Activated CD8-positive, alpha-beta memory T cell treated with anti-CD3 and anti-CD28 coated beads for 36 hours (primary cell): Measurements from ENCODE around the gene MRPS26. TPM values are rescaled to one million over a fixed set of nuclear protein-coding genes. Genes with fewer than 3 reads are reported as not detected.

Source experiments
- CTCF ChIA-PET: fragments of 350-600 bp; sonication (Branson Sonifier 250); formaldehyde crosslinking; loops from one replicate; lab custom pipeline; 2021; ENCODE audit warnings: antibody characterized with exemption; lab: Charles Lee
- POLR2A ChIA-PET: fragments of 350-600 bp; sonication (Branson Sonifier 250); formaldehyde crosslinking; loops from one replicate; lab custom pipeline; 2021; ENCODE audit warnings: antibody characterized with exemption; lab: Charles Lee
- total RNA-seq, 2 experiments: library from RNA; stranded (reverse); gene quantifications; one replicate each; pipeline ENCODE4 v1.2.3, GENCODE V29; 2021

The MRPS26 gene
- total RNA-seq, 2 experiments from 2014 or later: 90.2 to 90.7 TPM

- CTCF ChIA-PET: no interaction called here
- POLR2A ChIA-PET: no interaction called here
Measured at GRCh38 chr20:3088031-3088430, 42.2 kb downstream of the MRPS26 start.

DNA sequence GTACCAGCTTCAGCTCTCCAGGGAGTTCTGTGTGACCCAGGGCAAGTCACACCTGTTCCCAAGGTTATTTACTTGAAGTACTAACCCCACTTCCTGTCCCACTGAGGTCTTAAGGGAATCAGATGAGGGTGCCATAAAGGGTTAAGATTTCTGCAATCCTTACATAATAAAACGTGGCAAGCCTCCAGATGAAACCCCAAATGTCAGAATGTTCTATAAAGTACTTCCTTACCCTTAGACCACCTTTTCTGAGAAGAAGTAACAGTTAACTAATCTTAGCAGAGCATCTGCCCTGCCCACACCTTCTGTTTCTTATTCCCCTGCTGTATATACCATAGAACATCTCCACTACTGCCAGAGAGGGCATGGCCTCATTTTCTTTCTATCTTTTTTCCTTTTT lies 44.7 kb downstream of the MRPS26 start:
- ChIA-PET CTCF (interaction anchor here (0.6 to 0.7 kb wide), 2 partner anchors 165 to 569 kb away, joined by 3 read pairs; no protein-coding TSS in a partner anchor), POLR2A (no interaction called here)

GRCh38 chr20:3092611-3093379 lies 46.9 kb downstream of the MRPS26 start:
- ChIA-PET POLR2A (interaction anchor here (0.7 to 1.0 kb wide), 2 partner anchors 9 to 24 kb away, joined by 3 to 4 read pairs; no protein-coding TSS in a partner anchor), CTCF (interaction anchor here (0.6 to 1.9 kb wide), 7 partner anchors 9 to 249 kb away, joined by 3 to 6 read pairs (median 4); partner anchors contain the start of gene OXT)

DNA sequence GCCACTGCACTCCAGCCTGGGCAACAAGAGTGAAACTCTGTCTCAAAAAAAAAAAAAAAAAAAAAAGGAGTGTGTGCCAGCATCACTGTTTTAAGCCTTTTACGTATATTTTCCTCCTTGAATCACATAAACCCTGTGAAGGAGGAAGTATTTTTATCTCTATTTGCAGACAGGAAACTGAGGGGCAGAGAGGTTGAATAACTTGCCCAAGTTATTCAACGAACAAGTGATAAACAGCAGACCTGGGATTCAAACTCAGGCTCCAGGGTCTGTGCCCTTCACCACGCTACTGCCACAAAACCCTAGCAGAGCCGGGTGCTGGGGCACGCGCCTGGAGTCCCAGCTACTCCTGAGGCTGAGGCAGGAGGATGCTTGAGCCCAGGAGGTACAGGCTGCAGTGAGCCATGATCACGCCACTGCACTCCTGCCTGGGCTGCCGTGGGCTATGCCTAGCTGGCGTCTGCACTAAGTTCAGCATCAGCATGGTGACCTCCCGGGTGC lies 48.1 kb downstream of the MRPS26 start:
- POLR2A ChIA-PET: interaction anchor here (0.5 to 0.6 kb wide), 2 partner anchors 235 to 407 kb away, joined by 3 to 4 read pairs; no protein-coding TSS in a partner anchor
- CTCF ChIA-PET: interaction anchor here (1.4 to 1.9 kb wide), 2 partner anchors 10 to 21 kb away, joined by 3 to 5 read pairs; no protein-coding TSS in a partner anchor

DNA sequence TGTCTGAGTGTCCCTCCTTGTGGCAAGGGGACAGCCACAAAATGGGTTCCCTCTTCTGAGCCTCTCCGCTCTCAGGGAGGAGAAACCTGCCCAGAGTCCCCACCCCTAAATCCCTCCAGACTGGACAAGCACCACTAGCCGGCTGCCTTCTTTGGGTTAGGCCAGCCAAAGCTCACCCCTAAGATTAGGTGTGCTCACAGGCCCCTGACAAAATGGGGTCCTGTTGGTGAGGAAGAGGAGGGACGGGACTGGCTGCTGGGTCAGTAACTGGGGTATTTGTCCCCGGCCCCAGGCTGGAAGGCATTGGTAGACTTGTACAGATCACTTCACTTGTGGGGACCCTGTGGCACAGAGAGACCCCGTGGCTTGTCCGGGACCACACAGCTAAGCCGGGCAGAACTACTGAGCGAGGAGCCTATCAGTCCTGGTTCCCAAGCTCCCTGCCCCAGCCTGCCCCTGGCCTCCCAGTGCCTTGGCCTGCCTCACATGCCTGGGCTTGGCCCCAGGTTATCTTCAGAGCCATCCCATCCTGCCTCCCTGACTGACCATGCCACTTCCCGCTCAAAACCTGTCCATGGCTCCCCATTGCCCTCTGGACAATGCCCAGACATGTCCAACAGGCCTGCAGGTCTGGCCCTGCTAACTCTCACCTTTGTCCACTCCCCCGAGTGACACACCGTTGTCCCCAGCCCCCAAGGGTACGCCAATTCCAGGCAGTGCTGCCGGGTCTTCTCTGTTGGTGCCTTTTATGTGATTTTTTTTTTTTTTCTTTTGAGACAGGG lies 49.2 kb downstream of the MRPS26 start:
- ChIA-PET POLR2A (interaction anchor here (0.5 kb wide), 1 partner anchor 15 kb away, joined by 4 read pairs; no protein-coding TSS in a partner anchor), CTCF (interaction anchor here (0.7 kb wide), 1 partner anchor 41 kb away, joined by 4 read pairs; no protein-coding TSS in a partner anchor)

Other genes with a start within 250 kb of the MRPS26 start
- 1 to 10 TPM; 1.6 to 1.7 TPM for gene CPXM1, start 245.4 kb upstream of the MRPS26 start, total RNA-seq
- not detected for gene C20orf141, start 231.1 kb upstream of the MRPS26 start, total RNA-seq
- gene TMEM239, start 229.7 kb upstream of the MRPS26 start, total RNA-seq: not detected
- gene PCED1A, start 205.4 kb upstream of the MRPS26 start, total RNA-seq: 10 to 100 TPM; 33.9 to 35.8 TPM
- 10 to 100 TPM; 44.7 to 45.0 TPM for gene VPS16, start 205.3 kb upstream of the MRPS26 start, total RNA-seq
- 10 to 100 TPM; 47.7 to 48.4 TPM for gene PTPRA, start 172.6 kb upstream of the MRPS26 start, total RNA-seq
- under 1 TPM; 0.75 to 0.99 TPM for gene GNRH2, start 2.4 kb upstream of the MRPS26 start, total RNA-seq
- gene OXT, start 25.6 kb downstream of the MRPS26 start, total RNA-seq: under 1 TPM in 1 of 2 experiments, not detected in 1; 0.46 TPM
- gene AVP, start 38.7 kb downstream of the MRPS26 start, total RNA-seq: not detected
- gene FASTKD5, start 113.8 kb downstream of the MRPS26 start, total RNA-seq: 10 to 100 TPM; 25.4 to 27.4 TPM
- 1 to 10 TPM; 4.8 TPM for gene UBOX5, start 113.8 kb downstream of the MRPS26 start, total RNA-seq
- gene LZTS3, start 127.5 kb downstream of the MRPS26 start, total RNA-seq: under 1 TPM; 0.89 to 0.96 TPM
- 10 to 100 TPM; 78.6 to 79.1 TPM for gene DDRGK1, start 158.6 kb downstream of the MRPS26 start, total RNA-seq
- 10 to 100 TPM; 86.8 to 94.7 TPM for gene ITPA, start 163.4 kb downstream of the MRPS26 start, total RNA-seq
- gene SLC4A11, start 193.1 kb downstream of the MRPS26 start, total RNA-seq: 1 to 10 TPM; 3.9 to 4.0 TPM